Thyroid gland (tissue), 4 donors: Measurements from ENCODE around the gene MYLIP.

Source experiments
- CTCF ChIP-seq, 6 experiments: fragments of 200-600 bp in 3 of 6; fragments of 450-650 bp in 3 of 6; sonication (generic) in 3 of 6; IDR thresholded peaks; one replicate each; pipeline ENCODE4 v1.5.1; 2016 to 2019; ENCODE audit warnings: antibody characterized with exemption in 6 of 6, mild to moderate bottlenecking in 2 of 6, inconsistent platforms in 1 of 6, moderate library complexity in 1 of 6
- POLR2A ChIP-seq, 2 donors: fragments of 450-650 bp; IDR thresholded peaks; one replicate each; pipeline ENCODE4 v1.6.1; 2017; ENCODE audit warnings: antibody characterized with exemption in 2 of 2, mild to moderate bottlenecking in 2 of 2, moderate library complexity in 1 of 2

GRCh38 chr6:16106991-16107787, 21.7 kb upstream of the MYLIP start:
- no peak for TF ChIP-seq CTCF (IDR thresholded peaks at IDR 0.05)
- TF ChIP-seq POLR2A (IDR thresholded peaks at IDR 0.05): no peak
